Measurements from ENCODE around the gene MINPP1. TPM values are rescaled to one million over a fixed set of nuclear protein-coding genes. Genes with fewer than 3 reads are reported as not detected.
"Not testable (repeated sequence)": the region's sequence is repeated elsewhere in the genome, so short reads cannot be mapped to it uniquely, and the experiment has no call there.

MINPP1 gene
- 49.0 and 58.0 TPM in 2 replicates for polyA plus RNA-seq (2014; cell fraction: cytosol; rRNA removed)
- 24.8 and 27.3 TPM in 2 replicates for polyA plus RNA-seq (2014; cell fraction: nucleus; rRNA removed)

DNA sequence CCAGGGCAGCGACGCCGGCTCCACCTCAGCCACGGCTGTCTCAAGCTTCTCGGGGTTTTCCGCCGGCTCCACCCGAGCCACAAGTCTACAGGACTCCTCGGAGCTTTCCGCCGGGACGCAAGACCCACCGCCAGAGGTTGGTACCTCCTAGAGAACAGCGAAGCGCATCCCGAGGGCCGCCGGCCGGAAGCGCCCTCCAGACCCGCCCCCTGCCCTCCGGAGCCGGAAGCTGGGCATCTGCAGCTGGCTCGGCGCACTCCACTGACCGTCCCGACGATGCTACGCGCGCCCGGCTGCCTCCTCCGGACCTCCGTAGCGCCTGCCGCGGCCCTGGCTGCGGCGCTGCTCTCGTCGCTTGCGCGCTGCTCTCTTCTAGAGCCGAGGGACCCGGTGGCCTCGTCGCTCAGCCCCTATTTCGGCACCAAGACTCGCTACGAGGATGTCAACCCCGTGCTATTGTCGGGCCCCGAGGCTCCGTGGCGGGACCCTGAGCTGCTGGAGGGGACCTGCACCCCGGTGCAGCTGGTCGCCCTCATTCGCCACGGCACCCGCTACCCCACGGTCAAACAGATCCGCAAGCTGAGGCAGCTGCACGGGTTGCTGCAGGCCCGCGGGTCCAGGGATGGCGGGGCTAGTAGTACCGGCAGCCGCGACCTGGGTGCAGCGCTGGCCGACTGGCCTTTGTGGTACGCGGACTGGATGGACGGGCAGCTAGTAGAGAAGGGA is at the start of gene MINPP1:
Gene MINPP1, plus strand, starts transcription at position 254 of the 726 bp plus-strand sequence. Its CDS starts 23 bp downstream, at position 277.
- peak; percentile 85 for DNase-seq (ENCODE audit: low spot score)

DNA sequence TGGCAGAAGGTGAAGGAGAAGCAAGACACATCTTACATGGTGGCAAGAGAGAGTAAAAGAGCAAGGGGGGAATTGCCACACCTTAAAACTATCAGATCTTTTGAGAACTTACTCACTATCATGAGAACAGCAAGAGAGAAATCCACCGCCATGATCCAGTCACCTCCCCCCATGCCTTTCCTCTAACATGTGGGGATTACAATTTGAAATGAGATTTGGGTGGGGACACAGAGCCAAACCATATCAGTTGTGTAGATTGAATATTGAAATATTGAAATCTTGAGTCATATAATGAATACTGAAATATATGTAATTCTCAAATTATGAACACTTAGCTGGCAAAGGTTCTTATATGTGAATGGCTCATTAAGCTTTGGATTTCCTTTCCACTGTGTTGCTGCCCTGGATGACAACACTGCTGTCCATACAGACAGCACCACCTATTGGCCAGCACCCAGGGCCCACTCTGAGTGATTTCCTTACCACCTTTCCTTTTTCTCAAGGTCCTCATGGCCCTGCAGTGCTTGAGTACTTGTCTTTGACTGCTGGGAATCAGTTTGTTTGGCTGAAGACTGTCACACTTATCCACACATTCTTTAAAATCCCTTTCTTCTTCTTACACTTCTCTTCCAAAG is 48.0 kb upstream of the MINPP1 start:
- DNase-seq (ENCODE audit: low spot score) = not testable (repeated sequence)

- not testable (repeated sequence) for DNase-seq (ENCODE audit: low spot score)
Measured at GRCh38 chr10:87461751-87462150, 42.9 kb upstream of the MINPP1 start.

DNA sequence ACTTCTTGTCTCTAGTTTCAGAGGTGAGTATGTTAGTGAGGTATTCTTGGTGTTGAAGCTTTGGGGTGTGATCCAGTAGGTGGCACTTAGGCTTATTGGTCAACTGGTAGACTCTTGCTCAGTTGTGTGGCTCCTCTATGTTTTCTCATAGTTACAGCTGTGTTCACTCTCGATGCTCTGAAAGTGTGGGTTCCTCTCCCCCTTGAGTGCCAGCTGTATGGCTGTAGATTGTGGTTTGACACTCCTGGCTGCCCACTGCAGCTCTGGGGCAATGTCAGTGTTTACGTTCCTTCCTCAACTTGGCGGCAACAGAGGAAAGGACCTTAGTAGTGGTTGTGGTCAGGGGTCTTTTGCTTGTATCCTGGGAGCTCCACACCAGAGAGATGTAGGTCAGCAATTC is 37.8 kb upstream of the MINPP1 start:
- DNase-seq (ENCODE audit: low spot score) = not testable (repeated sequence)

DNA sequence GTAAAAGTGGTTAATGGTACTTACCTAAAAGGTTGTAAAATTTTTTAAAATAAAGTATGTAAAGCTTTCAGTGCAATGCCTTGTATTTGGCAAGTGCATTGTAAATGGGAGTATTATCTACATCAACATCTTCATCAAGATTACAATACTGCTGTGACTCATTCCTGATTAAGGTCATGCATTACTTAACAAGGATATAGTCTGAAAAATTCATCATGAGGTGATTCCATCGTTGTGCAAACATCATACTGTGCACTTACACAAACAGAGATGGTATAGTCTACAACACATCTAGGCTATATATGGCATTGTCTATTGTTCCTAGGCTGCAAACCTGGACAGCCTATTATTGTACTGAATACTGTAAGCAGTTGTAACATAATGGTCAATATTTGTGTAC is 16.0 kb upstream of the MINPP1 start:
- DNase-seq (ENCODE audit: low spot score) = not testable (repeated sequence)

GRCh38 chr10:87490285-87490684 is 14.4 kb upstream of the MINPP1 start:
- not testable (repeated sequence) for DNase-seq (ENCODE audit: low spot score)

GRCh38 chr10:87492450-87492849 is 12.2 kb upstream of the MINPP1 start:
- not testable (repeated sequence) for DNase-seq (ENCODE audit: low spot score)

GRCh38 chr10:87495446-87495845 is 9.2 kb upstream of the MINPP1 start:
- DNase-seq (ENCODE audit: low spot score) = not testable (repeated sequence)

GRCh38 chr10:87497386-87497785 is 7.3 kb upstream of the MINPP1 start:
- DNase-seq (ENCODE audit: low spot score) = not testable (repeated sequence)

GRCh38 chr10:87498106-87498789 is 6.4 kb upstream of the MINPP1 start:
- not testable (repeated sequence) for DNase-seq (ENCODE audit: low spot score)

DNA sequence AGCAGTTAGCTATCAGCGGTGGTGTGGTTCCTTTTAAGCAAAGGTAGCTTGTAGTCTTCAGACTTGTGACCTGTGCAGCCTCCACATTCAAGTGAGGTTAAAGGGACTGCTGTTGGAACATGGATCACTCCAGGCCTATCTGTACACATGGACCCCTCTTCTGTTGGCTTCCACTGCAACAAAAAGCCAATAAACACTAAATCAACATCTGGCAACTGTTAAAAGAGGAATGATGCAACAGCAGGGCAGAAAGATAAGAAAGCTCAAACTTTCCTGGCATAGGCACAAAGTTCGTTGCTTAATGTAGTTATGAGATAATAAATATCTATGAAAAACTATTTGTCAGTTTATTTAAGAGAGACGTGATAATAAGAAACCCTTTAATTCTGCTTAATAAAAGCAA is 4.0 kb upstream of the MINPP1 start:
- no peak for DNase-seq (ENCODE audit: low spot score)

- DNase-seq (ENCODE audit: low spot score) = no peak
Measured at GRCh38 chr10:87503401-87503800, 1.3 kb upstream of the MINPP1 start.

DNA sequence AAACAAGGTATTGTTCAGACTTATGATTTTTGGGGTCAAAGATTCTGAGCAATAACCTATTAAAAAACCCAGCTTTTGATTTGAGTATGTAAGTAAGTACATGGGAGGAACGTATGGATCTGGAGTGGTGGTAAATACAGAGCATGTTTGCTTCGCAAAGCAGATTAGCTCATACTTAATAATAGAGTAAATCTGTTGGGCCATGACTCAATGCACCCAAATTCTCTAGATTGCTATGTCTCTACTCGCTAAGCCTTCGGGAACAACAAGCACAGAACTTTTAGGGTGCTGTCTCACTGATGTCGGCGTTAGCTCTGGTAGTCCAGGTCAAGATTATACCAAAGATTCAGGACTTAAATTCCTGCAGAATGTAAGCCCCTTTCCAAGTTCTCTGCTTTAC is 807 bp upstream of the MINPP1 start:
- no peak for DNase-seq (ENCODE audit: low spot score)

- DNase-seq (ENCODE audit: low spot score) = no peak
Measured at GRCh38 chr10:87504307-87504639, 420 bp upstream of the MINPP1 start.

GRCh38 chr10:87505366-87506111 is 846 bp downstream of the MINPP1 start:
- peak; percentile 54 for DNase-seq (ENCODE audit: low spot score)

DNA sequence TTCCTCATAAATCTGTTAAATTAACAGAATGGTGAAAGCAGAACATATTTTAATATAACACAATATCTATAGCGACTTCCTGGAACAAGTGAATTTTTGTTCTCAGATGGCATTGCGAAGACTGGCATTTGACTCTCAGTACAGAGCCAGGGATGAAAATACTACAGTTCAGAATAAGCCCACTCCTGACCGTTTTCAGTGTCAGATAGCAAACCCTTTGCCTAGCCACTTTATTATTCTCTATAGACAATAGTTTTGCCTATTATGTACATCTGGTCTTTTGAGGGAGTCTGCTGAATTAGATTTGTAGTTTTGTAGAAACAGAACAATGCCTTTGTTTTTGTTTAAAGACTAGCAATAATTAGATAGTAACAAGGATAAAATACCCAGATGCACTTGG is 2.3 kb downstream of the MINPP1 start:
- DNase-seq (ENCODE audit: low spot score) = no peak

DNA sequence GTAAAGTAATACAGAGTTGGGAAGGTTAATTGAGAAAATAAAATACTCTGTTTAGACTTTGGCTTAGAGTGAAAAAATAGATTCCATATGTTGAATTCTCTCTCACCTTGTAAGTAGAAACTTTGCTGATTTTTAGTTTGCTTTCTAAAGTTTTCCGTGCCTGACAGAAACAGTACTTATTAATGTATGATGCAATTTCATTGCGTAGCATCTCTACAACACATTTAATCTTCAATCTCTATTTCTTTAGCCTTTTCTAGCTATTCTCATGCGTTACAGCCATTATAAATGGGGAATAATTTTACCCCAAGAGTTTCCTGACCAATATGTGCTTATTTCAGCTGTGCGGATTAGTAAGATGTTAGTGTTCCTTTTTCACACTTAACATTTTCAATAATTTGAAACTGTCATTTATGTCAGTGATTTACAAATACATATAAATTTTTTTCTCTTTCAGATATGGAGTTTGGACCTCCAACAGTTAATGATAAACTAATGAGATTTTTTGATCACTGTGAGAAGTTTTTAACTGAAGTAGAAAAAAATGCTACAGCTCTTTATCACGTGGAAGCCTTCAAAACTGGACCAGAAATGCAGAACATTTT is 3.3 kb downstream of the MINPP1 start:
- no peak for DNase-seq (ENCODE audit: low spot score)

GRCh38 chr10:87508837-87509236 is 4.1 kb downstream of the MINPP1 start:
- DNase-seq (ENCODE audit: low spot score) = no peak

DNA sequence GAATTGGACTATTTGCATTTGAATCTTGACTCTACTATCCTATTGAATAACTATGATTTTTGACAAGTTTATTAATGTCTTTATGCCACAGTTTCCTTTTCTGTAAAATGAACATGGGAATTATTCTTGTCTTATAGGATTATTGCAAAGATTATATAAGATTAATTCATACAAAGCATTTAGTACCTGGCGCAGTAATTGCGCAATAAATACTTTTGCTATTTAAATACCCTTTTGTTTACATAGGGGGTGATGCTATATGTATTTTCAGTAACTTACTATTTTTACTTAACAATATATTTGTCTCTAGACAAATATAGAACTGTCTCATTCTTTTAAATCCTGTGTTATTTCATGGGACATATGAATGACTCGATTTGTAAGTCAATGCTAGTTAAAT is 5.3 kb downstream of the MINPP1 start:
- no peak for DNase-seq (ENCODE audit: low spot score)

GRCh38 chr10:87511526-87511925 is 6.8 kb downstream of the MINPP1 start:
- no peak for DNase-seq (ENCODE audit: low spot score)

GRCh38 chr10:87518937-87519336 is 14.2 kb downstream of the MINPP1 start:
- no peak for DNase-seq (ENCODE audit: low spot score)
